ENCODE measurements around the gene KRTAP12-2. TPM values are rescaled to one million over a fixed set of nuclear protein-coding genes. Genes with fewer than 3 reads are reported as not detected.
"Not testable (repeated sequence)": the region's sequence is repeated elsewhere in the genome, so short reads cannot be mapped to it uniquely, and the experiment has no call there.

KRTAP12-2 gene
- total and polyA plus RNA-seq, 11 donors = not detected

GRCh38 chr21:44686843-44687561 lies 20.3 kb upstream of the KRTAP12-2 start:
- H3K4me3 ChIP-seq = no peak overlapping the region

GRCh38 chr21:44686000-44686781 lies 19.5 kb upstream of the KRTAP12-2 start:
- no peak overlapping the region for H3K4me3 ChIP-seq
- ATAC-seq (no peak), DNase-seq (peak in 1 of 5 donors; percentile 10)
- H3K27me3 ChIP-seq = peaks cover 0 to 42% (median 13%) of the 10 kb centered on the region in 9 donors
- no peaks in the 10 kb centered on the region for H3K9me3 ChIP-seq
- intact Hi-C loops (cut with DNase I) = no loop called here
- no peak for TF ChIP-seq CTCF (IDR thresholded peaks at IDR 0.05)
- TF ChIP-seq POLR2A (IDR thresholded peaks at IDR 0.05) = no peak
- no peak overlapping the region for H3K27ac ChIP-seq
- WGBS, 4 donors = 29 to 61% (median 43%) methylated on average over 10 to 14 of the region's 14 CpGs
- H3K36me3 ChIP-seq = no peaks in the 10 kb centered on the region
- no peaks in the 10 kb centered on the region for H3K4me1 ChIP-seq

More at GRCh38 chr21:44686843-44687561, 20.3 kb upstream of the KRTAP12-2 start:
- Histone ChIP-seq H3K9me3 (peaks cover 0 to 4% (median 0%) of the 10 kb centered on the region in 12 donors), H3K27ac (no peak overlapping the region), H3K27me3 (peaks cover 0 to 42% (median 13%) of the 10 kb centered on the region in 9 donors), H3K4me1 (no peaks in the 10 kb centered on the region), H3K36me3 (no peaks in the 10 kb centered on the region)
- peak in 1 of 5 donors; percentile 16 for DNase-seq
- 69 to 76% (median 74%) methylated on average over 25 of the region's 25 CpGs for WGBS, 4 donors
- no peak for ATAC-seq
- intact Hi-C loops (cut with DNase I) = no loop called here
- TF ChIP-seq POLR2A (IDR thresholded peaks at IDR 0.05) = no peak
- TF ChIP-seq CTCF (IDR thresholded peaks at IDR 0.05) = no peak

GRCh38 chr21:44685050-44685449 lies 18.3 kb upstream of the KRTAP12-2 start:
- ATAC-seq; intact Hi-C loops (cut with DNase I); DNase-seq; H3K36me3 ChIP-seq; H3K9me3 ChIP-seq; H3K4me3 ChIP-seq; H3K27ac ChIP-seq; H3K4me1 ChIP-seq: not testable (repeated sequence)
- 68 to 85% (median 81%) methylated on average over 6 of the region's 6 CpGs for WGBS, 4 donors
- peaks cover 0 to 42% (median 13%) of the 10 kb centered on the region in 9 donors for H3K27me3 ChIP-seq

- Histone ChIP-seq H3K27ac (no peak overlapping the region), H3K4me3 (no peak overlapping the region), H3K27me3 (peaks cover 0 to 42% (median 13%) of the 10 kb centered on the region in 9 donors), H3K36me3 (no peaks in the 10 kb centered on the region), H3K9me3 (peaks cover 0 to 4% (median 0%) of the 10 kb centered on the region in 12 donors), H3K4me1 (no peaks in the 10 kb centered on the region)
- 69 to 87% (median 79%) methylated on average over 6 of the region's 6 CpGs for WGBS, 4 donors
- intact Hi-C loops (cut with DNase I) = no loop called here
- DNase-seq = no peak
- ATAC-seq = no peak
- TF ChIP-seq CTCF (IDR thresholded peaks at IDR 0.05) = no peak
These were observed 17.8 kb upstream of the KRTAP12-2 start for GRCh38 chr21:44684483-44684882.
